Measurements from ENCODE around the gene SUOX.

The SUOX gene

DNA sequence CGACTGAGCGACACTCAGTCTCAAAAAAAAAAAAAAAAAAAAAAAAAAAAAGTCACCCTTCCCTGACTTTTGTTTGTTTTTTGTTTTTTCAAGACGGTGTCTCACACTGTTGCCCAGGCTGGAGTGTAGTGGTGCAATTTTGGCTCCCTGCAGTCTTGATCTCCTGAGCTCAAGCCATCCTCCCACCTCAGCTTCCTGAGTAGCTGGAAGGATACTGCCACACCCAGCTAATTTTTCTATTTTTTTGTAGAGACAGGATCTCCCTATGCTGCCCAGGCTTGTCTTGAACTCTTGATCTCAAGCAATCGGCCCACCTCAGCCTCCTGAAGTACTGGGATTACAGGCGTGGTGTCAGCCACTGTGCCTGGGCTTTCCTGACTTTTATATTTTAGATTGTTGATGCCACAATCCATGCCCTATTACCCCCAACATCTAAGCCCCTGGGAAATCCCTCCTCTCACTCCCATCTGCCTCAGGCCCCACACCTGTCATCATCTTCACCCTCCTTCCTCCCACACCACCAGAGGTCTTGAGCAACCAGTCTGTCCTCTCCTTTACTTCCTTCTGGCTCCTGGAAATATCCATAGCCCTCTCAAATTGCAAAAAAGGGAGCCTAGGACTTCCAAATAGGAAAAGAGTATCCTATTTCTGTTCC lies 31.6 kb downstream of the SUOX start:
- peak; percentile 10 for DNase-seq

DNA sequence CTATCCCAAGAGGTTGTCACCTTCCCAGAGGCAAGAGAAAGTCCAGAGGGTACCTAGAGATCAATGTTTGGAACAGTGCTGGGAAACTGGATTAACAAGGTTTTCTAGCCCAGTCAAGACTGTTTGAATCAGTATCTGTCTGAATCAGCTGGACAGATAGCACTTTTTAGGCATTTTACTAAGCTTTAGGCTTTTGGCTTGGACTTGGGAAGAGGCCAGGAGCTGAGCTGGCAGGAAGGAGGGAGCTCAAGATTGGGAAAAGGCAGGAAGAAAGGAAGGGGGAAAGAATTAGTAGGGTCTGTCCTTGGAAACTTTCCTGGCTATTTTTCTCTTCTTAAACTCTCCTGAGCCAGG lies 32.1 kb downstream of the SUOX start:
- no peak for DNase-seq

DNA sequence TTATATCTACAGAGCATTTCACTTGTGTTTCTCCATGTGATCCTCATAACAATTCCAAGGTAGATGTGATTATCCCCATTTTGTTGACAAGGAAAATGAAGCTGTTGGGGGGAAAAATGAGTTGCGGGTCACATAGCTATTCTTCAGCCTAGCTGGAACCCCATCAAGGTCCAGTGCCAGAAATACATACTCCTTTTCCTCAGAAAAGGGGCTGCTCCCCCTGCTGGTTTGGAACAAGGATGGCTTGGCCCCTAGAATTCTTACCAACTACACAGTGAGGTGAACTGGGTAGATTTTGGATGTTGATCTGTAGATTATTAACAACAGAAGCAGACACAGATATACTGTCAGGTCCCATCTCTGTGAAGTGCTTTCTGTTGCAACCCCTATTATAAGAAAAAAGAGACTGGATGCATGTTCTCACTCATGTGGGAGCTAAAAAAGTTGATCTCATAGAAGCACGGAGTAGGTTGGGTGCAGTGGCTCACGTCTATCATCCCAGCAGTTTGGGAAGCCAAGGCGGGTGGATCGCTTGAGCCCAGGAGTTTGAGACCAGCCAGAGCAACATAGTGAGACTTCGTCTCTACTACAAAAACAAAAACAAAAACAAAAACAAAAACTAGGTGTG lies 32.7 kb downstream of the SUOX start:
- peak; percentile 62 for DNase-seq

DNA sequence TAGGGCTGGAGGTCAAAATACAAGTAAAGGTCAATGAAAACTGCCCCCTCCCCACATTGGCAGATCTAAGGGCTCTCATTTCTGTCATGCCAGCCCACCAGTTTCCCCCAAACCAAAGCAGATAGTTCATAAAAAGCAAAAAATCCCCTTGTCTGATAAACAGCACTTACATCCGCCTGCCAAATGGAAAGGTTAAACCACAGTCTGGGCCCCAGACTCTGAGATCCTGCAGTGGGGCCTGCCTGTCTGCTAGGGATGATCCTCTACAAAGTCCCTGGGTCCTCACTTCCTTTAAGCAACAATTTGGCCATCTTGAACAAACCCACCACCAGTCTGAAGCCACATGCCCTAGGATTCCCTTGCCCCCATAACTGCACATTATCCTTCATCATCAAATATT lies 34.9 kb downstream of the SUOX start:
- DNase-seq, result no peak

DNA sequence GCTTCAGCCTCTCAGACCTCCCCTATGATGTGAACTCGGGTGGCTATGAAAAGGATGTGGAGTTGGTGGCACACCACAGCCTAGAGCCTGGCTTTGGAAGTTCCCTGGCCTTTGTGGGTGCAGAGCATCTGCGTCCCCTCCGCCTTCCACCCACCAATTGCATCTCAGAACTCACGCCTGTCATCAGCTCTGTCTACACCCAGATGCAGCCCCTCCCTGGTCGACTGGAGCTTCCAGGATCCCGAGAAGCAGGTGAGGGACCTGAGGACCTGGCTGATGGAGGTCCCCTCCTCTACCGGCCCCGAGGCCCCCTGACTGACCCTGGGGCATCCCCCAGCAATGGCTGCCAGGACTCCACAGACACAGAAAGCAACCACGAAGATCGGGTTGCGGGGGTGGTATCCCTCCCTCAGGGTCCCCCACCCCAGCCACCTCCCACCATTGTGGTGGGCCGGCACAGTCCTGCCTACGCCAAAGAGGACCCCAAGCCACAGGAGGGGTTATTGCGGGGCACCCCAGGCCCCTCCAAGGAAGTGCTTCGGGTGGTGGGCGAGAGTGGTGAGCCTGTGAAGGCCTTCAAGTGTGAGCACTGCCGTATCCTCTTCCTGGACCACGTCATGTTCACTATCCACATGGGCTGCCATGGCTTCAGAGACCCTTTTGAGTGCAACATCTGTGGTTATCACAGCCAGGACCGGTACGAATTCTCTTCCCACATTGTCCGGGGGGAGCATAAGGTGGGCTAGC lies 37.7 kb downstream of the SUOX start:
- DNase-seq, result no peak

- DNase-seq, result no peak
Measured at GRCh38 chr12:56037161-56037560, 40.1 kb downstream of the SUOX start.

GRCh38 chr12:56038022-56038655 lies 41.1 kb downstream of the SUOX start:
- DNase-seq, result no peak

DNA sequence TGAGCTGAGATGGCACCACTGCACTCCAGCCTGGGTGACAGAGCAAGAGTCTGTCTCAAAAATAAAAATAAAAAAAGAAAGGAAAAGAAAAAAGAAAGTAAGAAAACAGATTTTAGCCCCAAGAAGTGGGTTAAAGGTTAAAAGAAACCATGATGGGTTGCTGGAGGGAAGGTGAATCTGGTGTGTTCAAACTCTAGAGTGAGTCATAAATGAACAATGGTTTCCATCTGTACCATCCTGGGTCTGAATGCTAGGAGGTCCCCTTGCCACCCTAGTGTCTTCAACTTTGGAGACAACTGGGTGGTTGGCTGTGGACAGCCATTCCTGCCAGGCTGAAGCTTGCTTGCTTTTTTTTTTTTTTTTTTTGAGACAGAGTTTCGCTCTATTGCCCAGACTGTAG lies 43.1 kb downstream of the SUOX start:
- DNase-seq, result no peak

- DNase-seq, result peak; percentile 30
Measured at GRCh38 chr12:56040963-56041551, 44.0 kb downstream of the SUOX start.

DNA sequence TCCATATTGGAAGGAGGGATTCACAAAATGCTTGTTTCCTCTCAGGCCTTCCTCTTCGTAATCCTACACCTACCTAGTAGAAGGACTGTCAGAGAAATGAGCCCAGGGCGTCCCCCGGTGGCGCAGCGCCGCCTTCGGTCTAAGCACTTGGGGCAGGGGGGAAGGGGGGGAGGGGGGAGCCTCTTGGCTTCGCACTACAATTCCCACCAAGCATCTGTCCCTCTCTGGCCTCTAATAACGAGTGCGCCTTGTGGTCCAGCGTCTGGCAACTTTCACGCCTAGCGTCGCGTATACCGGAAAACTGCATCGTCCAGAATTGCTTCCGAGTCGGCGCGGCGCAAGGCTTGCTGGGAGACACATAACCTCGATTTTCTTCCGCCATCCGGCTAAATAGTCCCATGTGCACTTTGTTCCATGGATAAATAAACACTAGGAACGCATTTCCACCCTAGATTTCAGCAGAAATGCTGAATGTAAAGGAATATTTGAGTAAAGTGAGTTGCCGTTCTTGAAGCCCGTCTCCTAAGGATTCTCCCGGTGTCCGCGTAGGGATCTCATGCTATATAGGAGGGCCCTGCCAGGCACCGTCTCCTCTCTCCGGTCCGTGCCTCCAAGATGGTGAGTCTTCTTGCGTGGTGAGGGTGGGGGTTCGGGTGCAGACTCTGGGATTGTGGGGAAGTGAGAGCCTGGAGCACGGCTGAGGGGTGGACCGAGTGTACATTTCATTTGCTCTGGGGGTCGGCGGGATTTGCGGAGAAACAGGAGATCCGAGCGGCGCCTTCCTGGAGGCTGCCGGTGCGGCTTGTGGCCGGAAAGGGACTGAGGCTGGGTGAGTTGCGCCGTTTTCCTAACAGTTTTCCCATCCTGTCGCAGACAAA lies 44.7 kb downstream of the SUOX start, which contains the start of gene RPS26:
Gene RPS26, plus strand, starts transcription at position 367 of the 878 bp plus-strand sequence. Its CDS starts 249 bp downstream, at position 616.
- peak; percentile 100 for DNase-seq

DNA sequence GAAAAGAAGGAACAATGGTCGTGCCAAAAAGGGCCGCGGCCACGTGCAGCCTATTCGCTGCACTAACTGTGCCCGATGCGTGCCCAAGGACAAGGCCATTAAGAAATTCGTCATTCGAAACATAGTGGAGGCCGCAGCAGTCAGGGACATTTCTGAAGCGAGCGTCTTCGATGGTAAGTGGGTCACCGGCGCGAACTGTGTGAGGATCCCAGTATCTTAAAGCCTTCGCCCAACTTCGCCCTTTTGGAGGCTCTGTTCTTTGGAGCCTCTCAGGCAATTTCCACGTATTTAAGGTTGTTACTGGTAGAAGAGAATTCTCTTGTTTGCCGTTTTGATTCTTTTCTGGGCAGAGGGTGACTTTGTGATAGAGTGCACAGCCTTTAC lies 45.3 kb downstream of the SUOX start:
- DNase-seq, result peak; percentile 36

DNA sequence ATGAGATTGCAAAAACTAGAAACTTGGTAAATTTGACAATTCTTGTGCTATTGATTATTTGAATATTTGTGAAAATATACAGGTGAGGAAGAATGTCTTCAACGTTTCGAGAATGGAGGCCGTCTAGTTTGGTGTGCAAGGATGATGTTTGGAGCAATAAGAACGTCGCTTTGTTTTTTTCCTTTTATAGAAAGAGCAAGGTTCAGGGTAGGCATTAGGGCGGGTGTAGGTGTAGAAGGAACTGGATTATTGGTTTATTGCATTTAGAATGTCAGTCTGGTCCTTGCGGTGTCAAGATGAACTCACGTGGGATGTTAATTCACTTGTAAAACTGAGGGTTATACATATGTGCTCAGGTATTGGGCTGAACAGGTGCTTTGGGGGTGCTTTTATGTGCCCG lies 45.8 kb downstream of the SUOX start:
- DNase-seq, result no peak

- no peak for DNase-seq
Measured at GRCh38 chr12:56046027-56046780, 49.1 kb downstream of the SUOX start.

DNA sequence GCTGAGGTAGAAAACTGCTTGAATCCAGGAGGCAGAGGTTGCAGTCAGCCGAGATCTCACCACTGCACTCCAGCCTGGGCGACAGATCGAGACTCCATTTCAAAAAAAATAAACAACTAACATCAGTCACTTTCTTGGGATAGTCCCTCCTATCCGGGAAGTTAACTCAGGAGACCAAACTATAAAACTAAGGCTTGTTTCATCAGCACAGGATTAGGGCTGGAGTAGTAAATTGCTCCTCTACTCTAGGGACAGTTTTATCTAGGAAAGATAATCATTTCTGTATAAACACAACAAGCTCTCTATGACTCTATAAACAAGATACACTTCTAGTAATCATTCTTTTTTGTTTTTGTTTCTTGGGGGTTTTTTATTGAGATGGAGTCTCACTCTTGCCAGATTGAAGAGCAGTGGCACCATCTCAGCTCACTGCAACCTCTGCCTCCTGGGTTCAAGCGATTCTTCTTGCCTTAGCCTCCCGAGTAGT lies 56.4 kb downstream of the SUOX start:
- no peak for DNase-seq
